ENCODE measurements around the gene RFX1. TPM values are rescaled to one million over a fixed set of nuclear protein-coding genes. Genes with fewer than 3 reads are reported as not detected.
A peak's percentile ranks its signal among the peaks of the same experiment; 100 is the strongest.

The RFX1 gene
- total RNA-seq, 1 experiment from 2014 or later, result 14.9 TPM

DNA sequence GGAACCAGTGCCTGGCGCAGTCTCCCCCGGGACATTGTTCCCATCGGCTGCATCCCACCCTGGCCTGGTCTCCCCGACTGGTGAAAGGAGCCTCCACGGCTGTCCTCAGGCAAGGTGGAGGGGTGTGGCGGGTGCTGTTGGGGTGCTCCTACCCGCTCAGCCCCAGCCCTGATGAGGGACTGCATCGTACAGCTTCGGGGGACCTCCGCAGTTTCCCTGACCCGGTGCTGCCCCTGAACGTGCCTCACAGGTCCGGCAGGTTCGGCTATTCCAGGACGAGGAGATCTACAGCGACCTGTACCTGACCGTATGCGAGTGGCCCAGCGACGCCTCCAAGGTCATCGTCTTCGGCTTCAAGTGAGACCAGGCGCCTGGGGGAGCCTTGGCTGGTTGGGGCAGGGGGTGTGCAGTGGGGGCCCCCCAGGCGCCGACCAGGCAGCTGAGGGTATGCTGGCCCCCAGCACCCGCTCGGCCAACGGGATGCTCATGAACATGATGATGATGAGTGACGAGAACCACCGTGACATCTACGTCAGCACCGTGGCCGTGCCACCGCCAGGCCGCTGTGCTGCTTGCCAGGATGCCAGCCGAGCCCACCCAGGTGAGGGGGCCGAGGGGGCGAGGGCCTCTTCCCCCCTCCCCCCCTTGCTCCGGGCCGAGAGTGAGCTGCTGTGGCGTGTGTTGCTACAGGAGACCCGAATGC lies 50.3 kb downstream of the RFX1 start:
- H3K36me3 Mint-ChIP-seq (ENCODE audit: insufficient read depth, unreplicated experiment), result peaks cover 53% of the 10 kb centered on the region
- H3K27me3 Mint-ChIP-seq (ENCODE audit: unreplicated experiment), result no peaks in the 10 kb centered on the region
- DNase-seq, result no peak
- TF ChIP-seq, protein P1, sequence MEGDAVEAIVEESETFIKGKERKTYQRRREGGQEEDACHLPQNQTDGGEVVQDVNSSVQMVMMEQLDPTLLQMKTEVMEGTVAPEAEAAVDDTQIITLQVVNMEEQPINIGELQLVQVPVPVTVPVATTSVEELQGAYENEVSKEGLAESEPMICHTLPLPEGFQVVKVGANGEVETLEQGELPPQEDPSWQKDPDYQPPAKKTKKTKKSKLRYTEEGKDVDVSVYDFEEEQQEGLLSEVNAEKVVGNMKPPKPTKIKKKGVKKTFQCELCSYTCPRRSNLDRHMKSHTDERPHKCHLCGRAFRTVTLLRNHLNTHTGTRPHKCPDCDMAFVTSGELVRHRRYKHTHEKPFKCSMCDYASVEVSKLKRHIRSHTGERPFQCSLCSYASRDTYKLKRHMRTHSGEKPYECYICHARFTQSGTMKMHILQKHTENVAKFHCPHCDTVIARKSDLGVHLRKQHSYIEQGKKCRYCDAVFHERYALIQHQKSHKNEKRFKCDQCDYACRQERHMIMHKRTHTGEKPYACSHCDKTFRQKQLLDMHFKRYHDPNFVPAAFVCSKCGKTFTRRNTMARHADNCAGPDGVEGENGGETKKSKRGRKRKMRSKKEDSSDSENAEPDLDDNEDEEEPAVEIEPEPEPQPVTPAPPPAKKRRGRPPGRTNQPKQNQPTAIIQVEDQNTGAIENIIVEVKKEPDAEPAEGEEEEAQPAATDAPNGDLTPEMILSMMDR (IDR thresholded peaks at IDR 0.05; ENCODE audit: unreplicated experiment), result no peak
- no peak overlapping the region for H3K27ac Mint-ChIP-seq (ENCODE audit: unreplicated experiment)
- CTCF ChIA-PET, result no interaction called here
- no TSS peak for BruUV-seq (replicated peaks)
- no peak overlapping the region for H3K4me3 Mint-ChIP-seq (ENCODE audit: low read depth, unreplicated experiment)
- no peaks in the 10 kb centered on the region for H3K4me1 Mint-ChIP-seq (ENCODE audit: low read depth, unreplicated experiment)
- H3K9me3 Mint-ChIP-seq (ENCODE audit: low read depth, unreplicated experiment), result no peaks in the 10 kb centered on the region
- intact Hi-C loops (cut with micrococcal nuclease; ENCODE audit: unreplicated experiment), result no loop called here

DNA sequence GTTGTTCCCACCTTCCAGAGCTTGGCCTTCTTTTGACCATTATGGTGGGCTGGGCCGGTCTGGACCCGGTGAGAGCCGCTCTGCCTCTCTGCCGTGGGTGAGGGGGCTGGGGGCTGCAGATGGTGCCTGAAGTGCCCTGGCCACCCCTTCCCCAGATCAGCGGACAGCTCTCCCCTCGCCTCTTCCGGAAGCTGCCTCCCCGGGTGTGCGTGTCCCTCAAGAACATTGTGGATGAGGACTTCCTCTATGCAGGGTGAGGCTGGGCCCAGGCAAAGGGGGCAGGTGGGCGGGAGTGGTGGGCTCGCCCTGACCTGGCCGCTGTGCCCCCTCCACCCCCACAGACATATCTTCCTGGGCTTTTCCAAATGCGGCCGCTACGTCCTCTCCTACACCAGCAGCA lies 51.9 kb downstream of the RFX1 start:
- Mint-ChIP-seq H3K9me3 (ENCODE audit: low read depth, unreplicated experiment) (no peaks in the 10 kb centered on the region), H3K4me3 (ENCODE audit: low read depth, unreplicated experiment) (no peak overlapping the region), H3K27me3 (ENCODE audit: unreplicated experiment) (no peaks in the 10 kb centered on the region), H3K4me1 (ENCODE audit: low read depth, unreplicated experiment) (no peaks in the 10 kb centered on the region), H3K36me3 (ENCODE audit: insufficient read depth, unreplicated experiment) (peaks cover 39% of the 10 kb centered on the region), H3K27ac (ENCODE audit: unreplicated experiment) (no peak overlapping the region)
- BruUV-seq (replicated peaks), result no TSS peak
- no peak for DNase-seq
- CTCF ChIA-PET, result no interaction called here
- TF ChIP-seq, protein P1 (IDR thresholded peaks at IDR 0.05; ENCODE audit: unreplicated experiment), result no peak
- intact Hi-C loops (cut with micrococcal nuclease; ENCODE audit: unreplicated experiment), result no loop called here

DNA sequence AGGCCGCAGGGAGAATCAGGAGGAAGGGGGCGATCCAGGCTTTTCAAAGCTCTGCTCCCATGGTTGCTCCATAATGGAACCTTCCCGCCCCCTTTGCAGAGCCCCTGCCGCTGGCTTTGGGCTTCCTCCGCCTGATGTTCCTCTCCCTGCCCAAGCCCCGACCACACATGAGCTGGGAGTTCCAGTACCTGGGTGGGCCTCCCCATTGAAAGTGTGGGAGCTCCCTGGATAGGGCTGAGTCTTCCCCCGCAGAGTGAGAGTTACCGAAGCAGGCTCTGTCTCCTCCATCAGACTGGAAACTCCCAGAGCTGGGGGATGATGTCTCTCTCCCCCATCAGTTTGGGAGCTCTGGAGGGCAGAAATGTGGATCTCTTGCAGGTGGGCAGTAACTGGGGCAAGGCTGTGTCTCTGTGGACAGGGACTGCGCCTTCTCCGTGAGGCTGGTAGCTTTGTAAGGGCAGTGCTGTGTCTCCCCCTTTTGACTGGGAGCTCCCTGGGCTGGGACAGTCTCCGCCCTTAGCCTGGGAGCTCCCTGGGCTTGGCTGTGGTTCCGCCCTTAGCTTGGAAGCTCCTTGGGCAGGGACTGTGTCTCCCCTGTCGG lies 53.1 kb downstream of the RFX1 start:
- TF ChIP-seq, protein P1 (IDR thresholded peaks at IDR 0.05; ENCODE audit: unreplicated experiment), result no peak
- intact Hi-C loops (cut with micrococcal nuclease; ENCODE audit: unreplicated experiment), result no loop called here
- Mint-ChIP-seq H3K4me3 (ENCODE audit: low read depth, unreplicated experiment) (peak overlapping the region; percentile 73), H3K27ac (ENCODE audit: unreplicated experiment) (peak overlapping the region; percentile 39), H3K9me3 (ENCODE audit: low read depth, unreplicated experiment) (no peaks in the 10 kb centered on the region), H3K4me1 (ENCODE audit: low read depth, unreplicated experiment) (no peaks in the 10 kb centered on the region), H3K27me3 (ENCODE audit: unreplicated experiment) (no peaks in the 10 kb centered on the region), H3K36me3 (ENCODE audit: insufficient read depth, unreplicated experiment) (peaks cover 35% of the 10 kb centered on the region)
- CTCF ChIA-PET, result interaction anchor here (0.6 to 0.9 kb wide), 2 partner anchors 74 to 161 kb away, joined by 3 to 4 read pairs; no protein-coding TSS in a partner anchor
- BruUV-seq (replicated peaks), result no TSS peak
- DNase-seq, result peak; percentile 27

DNA sequence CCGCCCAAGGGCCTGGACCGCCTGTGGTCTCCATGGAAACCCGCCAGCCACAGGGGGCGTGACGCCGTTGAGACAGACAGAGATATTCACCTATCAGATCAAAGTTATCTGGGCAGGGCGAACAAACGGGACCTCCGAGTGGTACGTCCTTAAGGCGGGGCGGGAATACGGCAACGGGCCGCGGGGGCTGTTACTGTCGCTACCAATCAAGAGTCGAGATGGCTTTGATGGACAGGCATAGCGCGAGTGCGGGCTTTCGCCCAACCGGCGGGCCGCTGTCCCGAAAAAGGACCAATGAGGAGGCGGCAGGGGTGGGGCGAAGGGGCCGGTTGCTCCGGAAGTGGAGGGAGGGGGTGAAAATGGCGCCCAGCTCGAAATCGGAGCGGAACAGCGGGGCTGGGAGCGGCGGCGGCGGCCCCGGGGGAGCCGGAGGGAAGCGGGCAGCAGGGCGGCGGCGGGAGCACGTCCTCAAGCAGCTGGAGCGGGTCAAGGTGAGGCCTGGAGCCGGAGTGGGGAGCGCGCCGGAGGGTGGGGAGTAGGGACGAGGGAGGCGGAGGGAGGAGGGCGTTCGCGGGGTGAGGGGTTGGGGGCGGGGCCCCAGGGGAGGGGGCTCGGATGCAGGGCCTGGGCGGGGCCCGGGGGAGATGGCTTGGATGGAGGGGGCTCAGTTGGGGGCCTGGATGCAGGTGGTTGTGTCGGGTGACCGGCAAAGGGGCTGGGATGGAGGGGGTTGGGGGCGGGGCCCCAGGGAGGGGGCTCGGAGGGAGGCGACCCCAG lies 53.8 kb downstream of the RFX1 start, which contains the start of gene DCAF15:
Gene DCAF15, plus strand, starts transcription at position 356 of the 777 bp plus-strand sequence. Its CDS starts 4 bp downstream, at position 360.
- intact Hi-C loops (cut with micrococcal nuclease; ENCODE audit: unreplicated experiment), result no loop called here
- TF ChIP-seq, protein P1 (IDR thresholded peaks at IDR 0.05; ENCODE audit: unreplicated experiment), result no peak
- peak; percentile 95 for DNase-seq
- H3K4me3 Mint-ChIP-seq (ENCODE audit: low read depth, unreplicated experiment), result peak within 1 kb of the TSS; percentile 73
- no peaks in the 10 kb centered on the region for H3K9me3 Mint-ChIP-seq (ENCODE audit: low read depth, unreplicated experiment)
- H3K27ac Mint-ChIP-seq (ENCODE audit: unreplicated experiment), result peak within 1 kb of the TSS; percentile 67
- no peaks in the 10 kb centered on the region for H3K27me3 Mint-ChIP-seq (ENCODE audit: unreplicated experiment)
- H3K4me1 Mint-ChIP-seq (ENCODE audit: low read depth, unreplicated experiment), result no peaks in the 10 kb centered on the region
- peaks cover 35% of the 10 kb centered on the region for H3K36me3 Mint-ChIP-seq (ENCODE audit: insufficient read depth, unreplicated experiment)
- CTCF ChIA-PET, result interaction anchor here (0.6 to 0.8 kb wide), 2 partner anchors 50 to 71 kb away, joined by 4 to 5 read pairs; no protein-coding TSS in a partner anchor
- no TSS peak for BruUV-seq (replicated peaks)

Data from Calu3 (cell line).